GM08714 (cell line): Measurements from ENCODE around the gene ARID1B.
"Not testable (repeated sequence)": the region's sequence is repeated elsewhere in the genome, so short reads cannot be mapped to it uniquely, and the experiment has no call there.

Source experiments
- H3K4me3 ChIP-seq: fragments of 200-500 bp; sonication (Bioruptor generic); 2 replicates; pipeline ENCODE4 v1.5.1; 2014; ENCODE audit warnings: mild to moderate bottlenecking, low read length, inconsistent platforms
- ZNF274 ChIP-seq: IDR thresholded peaks from 2 replicates; pipeline ENCODE4 v1.6.1; 2012; ENCODE audit warnings: mild to moderate bottlenecking, low read depth, low read length

Gene ARID1B

DNA sequence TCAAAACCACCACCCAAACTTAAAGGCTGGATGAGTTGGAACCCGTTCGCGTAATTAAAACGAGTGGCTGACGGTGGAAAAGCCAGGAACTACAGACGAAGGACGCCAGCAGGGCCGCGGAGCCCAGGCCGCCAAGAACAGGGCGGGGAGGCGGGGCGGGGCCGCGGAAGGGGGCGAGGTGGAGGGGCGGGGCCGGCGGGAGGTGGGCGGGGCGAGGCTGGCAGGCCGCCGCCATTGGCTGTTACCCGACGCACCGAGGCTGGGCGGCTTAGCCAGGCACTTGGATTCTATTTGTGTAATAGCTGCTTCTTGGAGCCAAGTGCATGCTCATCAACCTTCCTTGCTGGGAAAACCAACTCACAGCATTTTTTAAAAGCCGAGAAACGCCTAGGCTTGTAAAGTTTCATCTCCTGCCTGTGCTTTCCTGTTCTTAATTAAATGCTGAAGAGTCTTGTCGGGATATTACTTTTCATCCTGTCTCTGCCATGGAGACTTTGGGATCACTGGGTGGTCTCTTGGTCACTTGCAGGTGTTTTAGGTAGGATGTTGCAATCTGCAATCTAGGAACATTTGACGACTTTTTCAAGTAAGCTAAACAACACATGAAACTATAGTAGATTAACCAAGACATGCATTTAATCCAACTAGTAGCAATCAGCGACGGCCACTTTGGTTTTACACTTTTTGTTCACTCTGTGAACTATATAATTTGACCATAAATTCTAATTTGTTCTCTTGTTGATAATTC, 245.0 kb downstream of the ARID1B start:
- TF ChIP-seq ZNF274 = no peak
- H3K4me3 ChIP-seq = peak overlapping the region; percentile 90

DNA sequence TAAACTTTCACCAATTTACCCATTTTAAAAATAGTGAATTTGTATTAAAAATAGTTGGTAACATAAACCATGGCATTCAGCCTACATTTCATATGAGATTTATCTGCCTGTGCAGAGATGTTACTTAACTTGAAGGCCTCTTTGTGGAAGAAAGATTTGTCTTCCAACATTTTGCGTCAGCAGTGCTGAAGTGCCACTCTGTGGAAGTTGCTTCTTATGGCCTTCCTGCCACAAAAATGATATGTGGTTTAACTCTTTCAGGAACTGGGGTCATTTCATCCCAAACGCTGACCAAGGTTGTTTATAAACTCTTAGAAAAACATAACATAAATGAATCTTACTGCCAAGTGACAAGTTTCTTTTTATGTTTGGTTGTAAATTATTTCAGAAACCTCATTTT, 246.8 kb downstream of the ARID1B start:
- no peak for TF ChIP-seq ZNF274
- H3K4me3 ChIP-seq = no peak overlapping the region

DNA sequence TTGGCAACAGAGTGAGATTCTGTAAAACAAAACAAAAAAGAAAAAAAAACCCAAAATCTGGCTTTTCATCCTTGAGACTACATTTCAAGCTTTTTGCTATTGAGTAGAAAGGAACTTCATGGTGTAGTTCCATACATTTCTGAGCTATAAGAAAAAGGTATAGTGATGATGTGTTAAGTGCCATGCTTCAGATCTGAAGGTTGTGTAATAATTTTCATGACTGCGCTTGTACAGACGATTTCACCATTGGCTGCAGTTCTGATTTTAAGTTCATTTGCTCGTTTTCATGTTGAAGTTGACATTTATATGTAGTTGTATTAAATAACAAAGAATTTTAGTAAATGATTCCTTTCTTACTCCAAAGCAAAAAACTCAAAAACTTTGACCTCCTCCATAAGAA, 247.6 kb downstream of the ARID1B start:
- TF ChIP-seq ZNF274 = no peak
- H3K4me3 ChIP-seq = no peak overlapping the region

DNA sequence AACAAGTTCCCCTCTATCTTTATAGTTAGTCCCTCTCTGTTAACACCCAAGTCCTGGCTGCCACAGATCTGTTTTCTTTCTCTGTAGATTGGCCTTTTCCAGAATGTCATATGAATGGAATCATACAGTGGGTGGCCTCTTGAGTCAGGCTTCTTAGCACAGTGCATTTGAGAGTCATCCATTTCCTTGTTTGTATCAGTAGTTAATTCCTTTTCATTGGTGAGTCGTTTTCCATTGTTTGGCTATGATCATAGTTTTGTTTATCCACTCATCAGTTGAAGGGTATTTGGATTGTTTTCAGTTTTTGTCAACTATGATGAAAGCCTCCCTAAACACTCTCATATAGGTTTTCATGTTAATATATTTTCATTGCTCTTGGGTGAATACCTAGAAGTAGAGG, 248.3 kb downstream of the ARID1B start:
- no peak overlapping the region for H3K4me3 ChIP-seq
- TF ChIP-seq ZNF274 = no peak

DNA sequence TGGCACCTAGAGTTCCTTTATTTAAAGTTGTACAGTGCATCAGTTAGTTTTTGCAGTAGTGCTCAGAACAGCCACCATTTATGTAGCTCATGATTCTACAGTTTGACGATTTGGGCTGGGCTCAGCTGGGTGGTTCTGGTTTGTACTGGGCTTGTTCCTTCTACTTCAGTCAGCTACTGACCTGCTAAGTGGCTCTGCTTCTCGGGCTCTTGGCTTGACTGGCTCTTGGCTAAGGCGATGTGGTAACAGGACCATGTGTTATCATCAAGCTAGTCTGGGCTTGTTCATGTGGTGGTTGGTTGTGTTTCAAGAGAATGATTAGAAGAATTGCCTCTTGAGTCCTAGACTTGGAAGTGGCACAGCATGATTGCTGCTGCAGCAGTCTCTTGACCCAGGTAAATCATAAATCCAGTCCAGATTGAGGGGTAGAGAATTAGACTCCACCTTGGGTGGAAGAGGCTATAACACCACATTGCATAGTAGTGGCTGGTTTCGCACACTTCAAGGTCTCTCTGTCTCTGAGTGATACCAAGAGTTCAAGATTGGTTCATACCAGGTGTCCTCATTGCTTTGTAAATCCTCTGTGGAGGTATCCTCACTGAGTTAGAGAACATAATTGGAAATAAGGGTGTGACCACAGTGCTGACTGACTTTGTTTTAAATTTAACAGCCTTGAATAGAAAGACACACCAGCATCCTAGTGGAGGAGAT, 253.0 kb downstream of the ARID1B start:
- TF ChIP-seq ZNF274 = no peak
- H3K4me3 ChIP-seq = no peak overlapping the region

DNA sequence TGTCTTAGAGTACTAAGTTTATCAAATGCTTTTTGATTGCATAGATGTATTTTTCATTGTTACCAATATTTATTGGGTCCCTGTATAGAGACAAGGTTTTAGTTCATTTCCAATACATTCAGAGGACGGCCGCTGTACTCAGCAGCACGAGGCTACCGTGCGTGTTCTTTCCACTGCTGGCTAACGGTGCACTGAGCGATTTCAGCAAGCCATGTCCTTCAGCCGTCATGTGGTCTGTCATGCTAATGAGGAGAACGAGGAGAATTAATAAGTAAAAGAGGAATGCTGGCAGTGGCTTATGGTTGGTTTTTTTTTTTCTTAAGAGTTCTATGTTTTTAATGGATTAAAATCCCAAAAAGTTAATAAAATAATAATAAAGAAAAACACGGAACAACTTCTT, 253.6 kb downstream of the ARID1B start:
- no peak for TF ChIP-seq ZNF274
- no peak overlapping the region for H3K4me3 ChIP-seq

DNA sequence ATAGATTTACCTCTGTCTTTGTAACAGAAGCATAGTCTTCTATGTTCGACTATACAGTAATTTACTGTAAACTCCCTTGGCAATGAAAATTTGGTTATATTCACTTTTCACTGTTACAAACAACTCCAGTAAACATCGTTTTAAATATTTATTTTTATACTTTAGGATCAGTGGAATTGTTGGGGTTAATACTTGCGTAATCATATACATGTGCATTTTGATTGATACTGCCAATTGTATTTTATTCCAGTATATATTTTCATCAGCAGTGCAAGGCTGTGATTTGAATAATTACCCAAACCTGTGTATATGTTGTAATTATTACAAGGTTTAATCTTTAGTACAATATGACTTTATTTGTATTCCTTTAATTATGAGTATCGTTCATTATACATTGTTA, 255.7 kb downstream of the ARID1B start:
- no peak for TF ChIP-seq ZNF274
- peak overlapping the region; percentile 40; the same call in 1 of the 2 replicates for H3K4me3 ChIP-seq

DNA sequence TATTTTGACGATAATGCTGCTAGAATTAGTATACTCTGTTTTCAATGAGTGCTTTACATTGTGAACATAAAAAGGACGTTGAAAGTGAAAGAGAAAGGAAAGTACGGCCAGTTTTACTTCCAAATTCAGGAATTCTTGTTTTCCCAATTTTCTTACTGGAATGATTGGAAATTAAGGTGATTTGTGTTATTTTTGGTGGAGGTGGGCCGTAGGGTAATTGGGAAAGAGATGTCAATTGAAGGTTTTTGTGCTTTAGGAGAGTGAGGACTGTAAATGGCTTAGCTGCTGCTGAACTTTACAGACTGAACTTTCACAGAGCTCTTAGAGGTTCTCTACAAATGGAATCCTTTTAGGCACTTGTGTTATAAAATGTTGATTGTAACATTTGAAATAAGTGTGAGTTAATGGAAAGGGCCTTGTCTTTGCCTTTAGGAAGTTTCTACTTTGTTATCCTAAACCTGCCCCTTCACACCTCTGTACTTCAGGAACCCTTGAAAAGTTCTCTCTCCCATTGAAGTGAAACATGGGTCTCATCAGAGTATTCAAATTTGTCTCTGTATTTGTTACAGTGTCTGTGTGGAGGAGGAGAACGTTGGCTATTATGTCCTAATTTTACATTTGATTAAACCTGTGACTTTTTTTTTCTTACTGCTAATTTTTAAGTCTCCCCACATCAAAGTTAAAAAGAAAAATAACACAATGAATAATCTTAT, 256.4 kb downstream of the ARID1B start:
- no peak for TF ChIP-seq ZNF274
- peak overlapping the region; percentile 40; the same call in 1 of the 2 replicates for H3K4me3 ChIP-seq

DNA sequence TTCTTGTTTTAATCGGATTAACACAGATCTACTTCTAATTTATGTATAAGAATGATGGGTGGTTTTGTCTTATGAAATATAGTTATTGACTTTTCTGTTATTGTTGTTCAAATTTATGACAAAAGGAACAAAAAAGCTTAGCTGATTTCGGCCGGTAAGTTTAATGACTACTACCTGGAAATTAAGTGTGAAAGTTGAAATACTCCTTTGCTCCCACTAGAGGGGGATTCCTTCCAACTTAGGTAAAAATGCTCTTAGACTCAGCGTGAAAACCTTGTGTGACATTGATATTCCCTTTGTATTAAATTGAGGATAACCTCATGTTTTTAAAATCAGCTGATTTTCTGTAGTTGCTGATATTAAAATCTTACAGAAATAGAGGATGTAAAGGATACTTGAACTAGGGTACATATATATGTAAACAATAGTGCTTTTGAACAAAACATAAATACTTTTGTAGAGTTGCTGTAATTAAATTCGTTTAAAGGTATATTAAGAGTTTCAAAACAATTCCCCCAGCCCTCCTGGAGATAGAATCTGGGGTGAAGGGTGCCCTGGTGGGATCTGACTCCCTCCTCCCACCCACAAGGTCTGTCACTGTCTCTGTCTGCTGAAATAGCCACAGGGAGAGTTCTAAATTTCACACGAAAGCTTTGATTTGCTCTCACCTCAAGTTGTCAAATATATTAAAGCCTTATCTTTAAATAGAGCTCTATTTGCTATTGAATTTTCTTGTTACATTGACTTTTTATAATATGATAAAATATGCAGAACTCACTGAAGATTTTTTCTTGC, 257.5 kb downstream of the ARID1B start:
- TF ChIP-seq ZNF274 = no peak
- H3K4me3 ChIP-seq = no peak overlapping the region

DNA sequence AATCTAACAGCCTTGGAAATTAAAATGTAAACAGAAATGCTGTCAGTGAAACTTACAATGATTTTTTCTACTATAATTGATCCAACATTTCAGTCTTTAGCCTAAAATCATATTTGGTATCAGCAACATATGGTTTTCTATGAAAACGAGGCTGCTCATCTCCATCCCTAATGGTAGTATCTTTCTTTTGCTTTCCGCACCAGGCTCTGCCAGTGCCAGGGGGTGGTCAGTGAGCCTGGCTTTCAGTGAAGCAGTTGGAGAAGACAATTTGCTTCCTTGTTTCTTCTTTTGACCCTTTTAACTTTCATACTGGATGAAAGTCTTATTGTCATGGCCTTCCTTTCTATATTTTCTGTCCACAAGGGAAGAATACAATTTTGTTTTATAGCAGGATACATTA, 258.4 kb downstream of the ARID1B start:
- TF ChIP-seq ZNF274 = no peak

DNA sequence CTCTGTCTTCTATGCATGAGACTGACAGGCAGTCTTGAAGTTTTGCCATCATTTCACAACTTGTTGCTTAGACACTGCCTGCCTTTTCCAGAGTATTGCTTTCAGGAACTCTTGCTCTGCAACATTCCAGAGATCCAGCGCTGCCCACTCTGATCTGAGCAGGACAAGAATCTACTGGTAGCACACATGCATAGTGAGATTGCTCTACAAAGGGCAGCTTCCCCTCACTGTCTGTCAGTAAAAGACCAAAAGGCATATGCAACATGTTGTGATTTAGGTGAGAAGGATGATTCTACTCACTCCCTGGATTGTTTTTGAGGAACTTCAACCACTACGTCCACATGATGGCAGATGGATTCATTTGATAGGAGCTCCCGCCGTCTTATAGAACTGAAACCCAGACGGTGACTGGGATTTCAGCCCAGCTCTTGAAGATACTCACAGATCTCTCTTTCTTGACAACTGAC, 259.1 kb downstream of the ARID1B start:
- H3K4me3 ChIP-seq = no peak overlapping the region
- no peak for TF ChIP-seq ZNF274

More for the DNA sequence above, 258.4 kb downstream of the ARID1B start:
- no peak overlapping the region for H3K4me3 ChIP-seq

DNA sequence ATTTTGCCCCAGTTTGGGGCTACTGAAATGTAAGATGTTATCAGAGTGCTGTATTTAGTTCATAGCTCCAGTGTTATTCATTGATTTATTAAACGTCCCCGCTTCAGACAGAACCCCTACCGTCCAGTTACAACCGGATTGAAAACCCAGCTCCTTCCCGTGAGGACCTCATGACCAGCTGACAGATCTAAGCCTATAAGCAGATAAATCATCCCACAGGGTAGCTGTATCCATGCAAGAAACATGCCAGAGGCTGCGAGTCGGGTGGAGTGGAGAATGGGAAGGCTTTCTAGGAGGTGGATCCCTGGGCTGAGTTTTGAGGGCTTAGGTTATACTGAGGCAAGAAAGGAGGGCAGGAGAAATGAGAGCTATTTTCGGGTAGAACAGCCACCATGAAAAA, 260.0 kb downstream of the ARID1B start:
- TF ChIP-seq ZNF274 = no peak
- no peak overlapping the region for H3K4me3 ChIP-seq

DNA sequence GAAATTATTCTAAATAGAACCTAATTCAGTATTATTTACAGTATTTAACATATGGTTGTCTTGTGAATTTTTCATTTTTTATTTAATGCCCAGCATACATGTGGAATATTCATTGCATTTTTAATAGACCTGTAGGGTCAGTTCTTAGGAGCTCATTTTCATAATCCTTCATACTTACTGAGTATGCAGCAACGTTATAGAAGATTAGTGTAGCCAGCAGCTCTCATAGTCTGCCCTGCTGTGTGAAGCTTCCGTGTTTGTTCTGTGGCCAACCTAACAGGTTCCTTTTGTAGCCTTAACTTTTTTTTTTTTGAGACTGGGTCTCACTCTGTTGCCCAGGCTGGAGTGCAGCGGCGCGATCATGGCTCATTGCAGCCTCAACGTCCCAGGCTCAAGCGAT, 261.4 kb downstream of the ARID1B start:
- no peak overlapping the region for H3K4me3 ChIP-seq
- TF ChIP-seq ZNF274 = no peak

DNA sequence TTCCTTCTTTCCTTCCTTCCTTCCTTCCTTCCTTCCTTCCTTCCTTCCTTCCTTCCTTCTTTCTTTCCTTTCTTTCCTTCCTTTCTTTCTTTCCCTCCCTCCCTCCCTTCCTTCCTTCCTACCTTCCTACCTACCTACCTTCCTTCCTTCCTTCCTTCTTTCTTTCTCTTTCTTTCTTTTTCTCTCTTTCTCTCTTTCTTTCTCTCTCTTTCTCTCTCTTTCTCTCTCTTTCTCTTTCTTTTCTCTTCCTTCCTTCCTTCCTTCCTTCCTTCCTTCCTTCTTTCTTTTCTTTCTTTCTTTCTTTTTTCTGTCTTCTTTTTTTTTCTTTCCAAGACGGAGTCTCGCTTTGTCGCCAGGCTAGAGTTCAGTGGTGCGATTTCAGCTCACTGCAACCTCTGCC, 262.5 kb downstream of the ARID1B start:
- H3K4me3 ChIP-seq = not testable (repeated sequence)
